MCF 10A (cell line): Measurements from ENCODE around the gene ARRB1. TPM values are rescaled to one million over a fixed set of nuclear protein-coding genes. Genes with fewer than 3 reads are reported as not detected.

Experiments used
- BruUV-seq: library from RNA; stranded (reverse); fragments of 400-500 nt; replicated peaks from 2 replicates; lab custom pipeline; 2021; lab: Mats Ljungman, UMichigan
- CTCF ChIA-PET: fragments of 300-600 bp; sonication (Branson Sonifier 250); formaldehyde crosslinking; extraction: SDS; loops from one replicate; lab custom pipeline; 2021; ENCODE audit warnings: antibody characterized with exemption, inconsistent platforms; lab: Yijun Ruan, JAX
- POLR2A ChIA-PET: fragments of 300-600, 350-650 bp; sonication (Branson Sonifier 250); formaldehyde crosslinking; extraction: SDS; loops from one replicate; lab custom pipeline; 2020; ENCODE audit warnings: antibody characterized with exemption, inconsistent platforms; lab: Yijun Ruan, JAX
- DNase-seq: peaks from one replicate; pipeline ENCODE4 v3.0.0-alpha.2; 2018; ENCODE audit not compliant: unreplicated experiment
- H3K27ac Mint-ChIP-seq: one replicate; pipeline ENCODE4 v1.8.0; 2022; ENCODE audit warnings: mild to moderate bottlenecking, low read depth, mixed read lengths; ENCODE audit not compliant: unreplicated experiment
- H3K27me3 Mint-ChIP-seq: one replicate; pipeline ENCODE4 v1.8.0; 2022; ENCODE audit warnings: mixed read lengths; ENCODE audit not compliant: insufficient read depth, unreplicated experiment
- H3K36me3 Mint-ChIP-seq: one replicate; pipeline ENCODE4 v1.8.0; 2022; ENCODE audit warnings: mild to moderate bottlenecking, moderate library complexity, mixed read lengths; ENCODE audit not compliant: insufficient read depth, unreplicated experiment
- H3K4me1 Mint-ChIP-seq: one replicate; pipeline ENCODE4 v1.8.0; 2022; ENCODE audit warnings: mixed read lengths; ENCODE audit not compliant: insufficient read depth, unreplicated experiment
- H3K4me3 Mint-ChIP-seq: one replicate; pipeline ENCODE4 v1.8.0; 2022; ENCODE audit warnings: mild to moderate bottlenecking, moderate library complexity, mixed read lengths; ENCODE audit not compliant: unreplicated experiment
- H3K9me3 Mint-ChIP-seq: one replicate; pipeline ENCODE4 v1.8.0; 2022; ENCODE audit warnings: mixed read lengths; ENCODE audit not compliant: unreplicated experiment
- intact Hi-C: fragments of 100-400 bp; cut with micrococcal nuclease; formaldehyde crosslinking; loops from 2 replicates; pipeline ENCODE4 v1.14.1; 2022
- total RNA-seq: library from RNA; stranded (reverse); gene quantifications from 2 replicates; pipeline ENCODE4 v1.2.3, GENCODE V29; 2022
- TF ChIP-seq, protein P1 (sequence below): fragments of 200-600 bp; IDR thresholded peaks from one replicate; pipeline ENCODE4 v1.8.0; 2022; ENCODE audit warnings: antibody characterized with exemption, mild to moderate bottlenecking; ENCODE audit not compliant: unreplicated experiment

The ARRB1 gene
- total RNA-seq, 1 experiment from 2014 or later, result 0.98 TPM

DNA sequence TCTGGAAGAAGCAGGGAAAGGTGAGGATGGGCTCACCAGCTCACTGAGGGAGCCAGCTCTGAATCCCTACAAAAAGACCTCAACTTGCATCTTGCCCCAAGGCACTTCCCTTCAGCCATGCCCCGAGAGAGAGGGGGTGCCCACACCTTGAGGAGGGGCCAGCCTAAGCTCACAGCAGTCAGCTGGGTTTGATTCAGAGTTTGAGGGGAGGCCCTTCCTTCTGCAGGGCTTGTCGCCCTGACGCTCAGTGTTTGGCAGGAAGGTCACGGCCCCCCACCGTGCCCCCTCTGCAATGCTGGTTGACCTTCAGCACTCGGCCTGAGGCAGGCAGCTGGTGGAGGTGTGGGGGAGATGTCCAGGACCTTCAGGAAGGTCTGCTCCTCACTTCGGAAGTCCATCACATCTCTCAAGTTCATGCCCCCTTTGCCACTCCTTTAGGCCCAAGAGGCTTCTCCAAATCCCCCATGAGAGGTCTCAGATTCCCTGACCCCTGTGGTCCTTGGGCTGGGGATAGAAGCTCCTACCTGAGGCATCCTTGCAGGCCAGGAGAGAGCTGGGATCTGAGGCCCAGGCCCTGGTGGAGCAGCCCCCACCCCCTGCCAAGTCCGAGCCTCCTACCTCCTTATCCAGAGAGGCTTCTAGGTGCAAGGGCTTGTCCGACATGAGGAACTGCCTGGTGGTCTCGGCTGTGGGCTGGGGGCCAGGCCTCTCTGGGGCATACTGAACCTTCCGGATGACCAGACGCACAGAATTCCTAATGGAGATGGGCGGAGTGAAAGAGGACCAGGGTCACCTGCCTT is 73.3 kb downstream of the ARRB1 start:
- CTCF ChIA-PET, result interaction anchor here (0.5 to 21.4 kb wide), 6 partner anchors 13 to 649 kb away, joined by 3 to 453 read pairs (median 4); no protein-coding TSS in a partner anchor
- H3K36me3 Mint-ChIP-seq, result no peaks in the 10 kb centered on the region
- no peaks in the 10 kb centered on the region for H3K9me3 Mint-ChIP-seq
- no peak for DNase-seq
- no peak overlapping the region for H3K4me3 Mint-ChIP-seq
- H3K4me1 Mint-ChIP-seq, result no peaks in the 10 kb centered on the region
- no TSS peak for BruUV-seq
- TF ChIP-seq, protein P1, sequence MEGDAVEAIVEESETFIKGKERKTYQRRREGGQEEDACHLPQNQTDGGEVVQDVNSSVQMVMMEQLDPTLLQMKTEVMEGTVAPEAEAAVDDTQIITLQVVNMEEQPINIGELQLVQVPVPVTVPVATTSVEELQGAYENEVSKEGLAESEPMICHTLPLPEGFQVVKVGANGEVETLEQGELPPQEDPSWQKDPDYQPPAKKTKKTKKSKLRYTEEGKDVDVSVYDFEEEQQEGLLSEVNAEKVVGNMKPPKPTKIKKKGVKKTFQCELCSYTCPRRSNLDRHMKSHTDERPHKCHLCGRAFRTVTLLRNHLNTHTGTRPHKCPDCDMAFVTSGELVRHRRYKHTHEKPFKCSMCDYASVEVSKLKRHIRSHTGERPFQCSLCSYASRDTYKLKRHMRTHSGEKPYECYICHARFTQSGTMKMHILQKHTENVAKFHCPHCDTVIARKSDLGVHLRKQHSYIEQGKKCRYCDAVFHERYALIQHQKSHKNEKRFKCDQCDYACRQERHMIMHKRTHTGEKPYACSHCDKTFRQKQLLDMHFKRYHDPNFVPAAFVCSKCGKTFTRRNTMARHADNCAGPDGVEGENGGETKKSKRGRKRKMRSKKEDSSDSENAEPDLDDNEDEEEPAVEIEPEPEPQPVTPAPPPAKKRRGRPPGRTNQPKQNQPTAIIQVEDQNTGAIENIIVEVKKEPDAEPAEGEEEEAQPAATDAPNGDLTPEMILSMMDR, result no peak
- H3K27me3 Mint-ChIP-seq, result no peaks in the 10 kb centered on the region
- H3K27ac Mint-ChIP-seq, result no peak overlapping the region
- intact Hi-C loops, result no loop called here
- POLR2A ChIA-PET, result no interaction called here

DNA sequence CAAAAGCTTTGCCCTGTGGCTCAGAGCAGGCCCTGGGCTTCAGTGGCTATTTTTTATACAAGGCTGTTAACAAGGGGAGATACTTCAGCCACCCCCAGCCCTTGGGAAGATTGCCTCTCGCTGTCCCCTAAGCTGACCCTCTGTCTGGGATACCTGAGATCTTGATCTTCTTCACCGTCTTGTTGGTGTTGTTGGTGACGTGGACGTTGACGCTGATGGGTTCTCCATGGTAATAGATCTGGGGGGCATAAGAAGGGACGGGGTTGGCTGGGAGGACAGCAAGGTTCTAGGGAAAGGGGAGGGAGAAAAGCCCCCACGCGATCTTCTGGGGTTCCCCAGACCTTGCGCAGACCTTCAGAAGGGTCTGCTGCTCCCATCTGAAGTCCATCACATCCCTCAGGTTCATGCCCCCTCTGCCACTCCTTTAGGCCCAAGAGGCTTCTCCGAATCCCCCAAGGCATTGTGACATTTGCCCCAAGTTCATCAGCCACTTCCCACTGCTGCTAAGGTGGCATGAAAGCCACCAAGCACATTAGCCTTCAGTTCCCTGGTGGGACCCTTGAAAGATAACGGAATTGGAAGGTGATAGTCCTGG is 74.2 kb downstream of the ARRB1 start:
- H3K36me3 Mint-ChIP-seq, result no peaks in the 10 kb centered on the region
- intact Hi-C loops, result no loop called here
- no peak overlapping the region for H3K4me3 Mint-ChIP-seq
- CTCF ChIA-PET, result interaction anchor here (0.6 to 21.4 kb wide), 4 partner anchors 53 to 650 kb away, joined by 3 to 453 read pairs (median 4); no protein-coding TSS in a partner anchor
- TF ChIP-seq, protein P1, result no peak
- H3K27me3 Mint-ChIP-seq, result no peaks in the 10 kb centered on the region
- DNase-seq, result no peak
- H3K9me3 Mint-ChIP-seq, result no peaks in the 10 kb centered on the region
- POLR2A ChIA-PET, result no interaction called here
- BruUV-seq, result no TSS peak
- H3K4me1 Mint-ChIP-seq, result no peaks in the 10 kb centered on the region
- no peak overlapping the region for H3K27ac Mint-ChIP-seq

DNA sequence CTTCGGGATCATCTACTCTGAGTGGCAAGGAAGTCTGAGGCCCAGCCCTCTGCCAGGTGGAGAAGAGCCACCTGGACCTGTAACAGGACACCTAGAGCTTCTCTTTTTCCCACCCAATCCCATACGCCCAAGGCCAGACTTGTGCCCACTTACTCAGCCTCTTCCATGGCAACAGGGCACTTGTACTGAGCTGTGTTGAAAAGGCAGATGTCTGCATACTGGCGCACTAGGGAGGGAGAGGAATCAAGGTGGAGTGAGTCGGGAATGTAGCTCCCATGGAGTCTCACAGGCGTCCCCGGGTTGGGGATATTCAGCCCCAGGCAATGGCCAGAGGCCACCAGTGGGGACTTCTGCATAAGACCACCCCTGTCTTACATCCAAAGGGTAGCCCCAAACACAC is 74.8 kb downstream of the ARRB1 start:
- POLR2A ChIA-PET, result interaction anchor here (1.0 to 1.3 kb wide), 2 partner anchors 13 to 123 kb away, joined by 3 read pairs; no protein-coding TSS in a partner anchor
- H3K36me3 Mint-ChIP-seq, result no peaks in the 10 kb centered on the region

More for the DNA sequence above, 74.8 kb downstream of the ARRB1 start:
- TF ChIP-seq, protein P1, result no peak
- no peaks in the 10 kb centered on the region for H3K4me1 Mint-ChIP-seq
- H3K4me3 Mint-ChIP-seq, result no peak overlapping the region
- no peaks in the 10 kb centered on the region for H3K9me3 Mint-ChIP-seq
- no peak overlapping the region for H3K27ac Mint-ChIP-seq
- CTCF ChIA-PET, result interaction anchor here (0.5 to 21.4 kb wide), 8 partner anchors 18 to 1046 kb away, joined by 3 to 453 read pairs (median 4); no protein-coding TSS in a partner anchor
- no TSS peak for BruUV-seq
- intact Hi-C loops, result no loop called here
- H3K27me3 Mint-ChIP-seq, result no peaks in the 10 kb centered on the region
- DNase-seq, result no peak
